Measurements from ENCODE around the gene MAPK9.

GRCh38 chr5:180335614-180336233 is 43.8 kb upstream of the MAPK9 start:
- TF ChIP-seq CTCF (IDR thresholded peaks at IDR 0.05), result no peak
- no peak for TF ChIP-seq POLR2A (IDR thresholded peaks at IDR 0.05)

Measured in thyroid gland (tissue), 4 donors.